Epidermal melanocyte (primary cell): ENCODE results near the gene MACROH2A1.
A peak's percentile ranks its signal among the peaks of the same experiment; 100 is the strongest.

Experiments
- DNase-seq: peaks from one replicate; pipeline ENCODE4 v3.0.0; 2011; ENCODE audit warnings: low spot score; ENCODE audit not compliant: insufficient read length

Gene MACROH2A1

GRCh38 chr5:135398160-135398854 lies 724 bp downstream of the MACROH2A1 start:
- DNase-seq, result no peak

- DNase-seq, result no peak
Observed at GRCh38 chr5:135397084-135397483, 1.9 kb downstream of the MACROH2A1 start.

- no peak for DNase-seq
Observed at GRCh38 chr5:135396459-135397055, 2.5 kb downstream of the MACROH2A1 start.

- DNase-seq, result no peak
Observed at GRCh38 chr5:135395866-135396265, 3.2 kb downstream of the MACROH2A1 start.

GRCh38 chr5:135395451-135395850 lies 3.6 kb downstream of the MACROH2A1 start:
- no peak for DNase-seq

- no peak for DNase-seq
Observed at GRCh38 chr5:135394095-135394494, 4.9 kb downstream of the MACROH2A1 start.

GRCh38 chr5:135393691-135394090 lies 5.3 kb downstream of the MACROH2A1 start:
- DNase-seq, result no peak

GRCh38 chr5:135393229-135393628 lies 5.8 kb downstream of the MACROH2A1 start:
- DNase-seq, result no peak

GRCh38 chr5:135392256-135392655 lies 6.8 kb downstream of the MACROH2A1 start:
- peak; percentile 31 for DNase-seq

GRCh38 chr5:135391869-135392255 lies 7.2 kb downstream of the MACROH2A1 start:
- DNase-seq, result no peak

GRCh38 chr5:135391116-135391868 lies 7.7 kb downstream of the MACROH2A1 start:
- peak; percentile 50 for DNase-seq

- DNase-seq, result no peak
Observed at GRCh38 chr5:135388860-135389435, 10.1 kb downstream of the MACROH2A1 start.

GRCh38 chr5:135387629-135387960 lies 11.4 kb downstream of the MACROH2A1 start:
- no peak for DNase-seq

- DNase-seq, result no peak
Observed at GRCh38 chr5:135386886-135387628, 12.0 kb downstream of the MACROH2A1 start.

GRCh38 chr5:135386096-135386495 lies 12.9 kb downstream of the MACROH2A1 start:
- DNase-seq, result no peak

- no peak for DNase-seq
Observed at GRCh38 chr5:135385576-135385975, 13.5 kb downstream of the MACROH2A1 start.

- DNase-seq, result no peak
Observed at GRCh38 chr5:135384898-135385297, 14.1 kb downstream of the MACROH2A1 start.

GRCh38 chr5:135383803-135384495 lies 15.1 kb downstream of the MACROH2A1 start:
- DNase-seq, result no peak

GRCh38 chr5:135382981-135383380 lies 16.1 kb downstream of the MACROH2A1 start:
- DNase-seq, result no peak

GRCh38 chr5:135382106-135382790 lies 16.8 kb downstream of the MACROH2A1 start:
- DNase-seq, result no peak
